ENCODE data around the gene TLR5.

GRCh38 chr1:223180731-223181321, 37.8 kb upstream of the TLR5 start:
- TF ChIP-seq CTCF (IDR thresholded peaks at IDR 0.05; ENCODE audit: poor library complexity) (no peak), EZH2phosphoT487 (IDR thresholded peaks at IDR 0.05; ENCODE audit: low read depth, severe bottlenecking, unreplicated experiment) (no peak), EZH2 (IDR thresholded peaks at IDR 0.05; ENCODE audit: borderline replicate concordance) (no peak)
